Stimulated activated CD8-positive, alpha-beta memory T cell treated with anti-CD3 and anti-CD28 coated beads, Interleukin-2, amount 100 ng/mL, for 48 hours (primary cell): ENCODE results near the gene SMG7.

Experiments
- DNase-seq, 2 donors: peaks; one replicate each; pipeline ENCODE4 v3.0.0-alpha.2; 2020; ENCODE audit warnings: low read depth in 2 of 2

The SMG7 gene

DNA sequence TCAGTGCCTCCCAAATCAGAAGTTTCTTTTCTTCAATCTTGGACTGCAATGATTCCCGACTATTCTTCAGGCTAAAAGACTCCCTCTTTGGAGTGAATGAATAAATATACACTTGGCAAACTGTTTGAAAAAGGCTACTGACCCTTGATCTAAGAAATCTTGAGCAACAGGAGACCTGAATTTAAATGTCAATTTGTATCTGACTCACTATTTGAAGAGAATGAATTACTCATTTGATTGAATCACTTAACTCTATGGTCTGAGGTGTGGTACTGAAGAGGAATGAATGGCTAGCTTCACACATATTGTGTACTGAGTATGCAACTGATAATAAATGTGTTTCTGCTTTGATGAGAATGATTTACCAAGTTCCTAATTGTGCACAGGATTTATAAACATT, 4.6 kb upstream of the SMG7 start:
- DNase-seq, result no peak

DNA sequence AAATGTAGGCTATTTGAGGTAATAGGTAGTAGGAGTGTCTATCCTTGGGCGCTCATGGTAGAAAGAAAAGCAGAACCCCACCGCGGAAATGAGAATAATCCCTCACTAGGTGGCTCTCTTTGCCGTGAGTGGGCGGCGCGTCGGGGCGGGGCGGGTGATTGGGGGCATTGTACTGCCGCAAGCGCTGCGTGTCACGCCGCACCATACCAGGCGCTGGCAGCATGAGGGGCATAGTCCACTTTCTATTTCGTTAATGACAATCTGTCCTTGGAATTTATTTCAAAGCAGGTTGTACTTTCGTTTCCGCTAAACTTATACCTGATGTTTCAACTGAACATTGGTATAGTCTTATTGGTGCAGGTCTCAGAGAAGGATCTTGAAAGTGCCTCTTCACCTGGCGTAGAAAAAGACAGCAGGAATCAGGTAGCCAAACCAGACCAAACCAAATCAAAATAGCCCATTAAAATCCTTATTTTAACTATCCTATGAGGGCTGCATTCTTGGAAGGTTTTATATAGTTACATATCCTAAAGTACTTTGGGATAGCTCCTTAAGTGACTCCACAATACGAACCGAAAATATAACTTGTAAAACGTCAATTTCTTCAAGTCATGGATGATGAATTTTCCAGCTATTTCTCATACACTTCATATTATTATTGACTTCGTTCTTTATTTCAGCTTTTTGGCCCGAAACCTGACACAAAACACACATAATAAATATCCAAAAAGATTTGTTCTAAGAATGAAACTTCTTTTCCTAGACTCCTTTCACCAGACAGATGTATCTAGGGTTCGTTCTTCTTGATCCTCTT, 1.9 kb upstream of the SMG7 start:
- peak; percentile 88 to 89 for DNase-seq

GRCh38 chr1:183470961-183471742, 1.1 kb upstream of the SMG7 start:
- DNase-seq, result peak; percentile 60 to 63

DNA sequence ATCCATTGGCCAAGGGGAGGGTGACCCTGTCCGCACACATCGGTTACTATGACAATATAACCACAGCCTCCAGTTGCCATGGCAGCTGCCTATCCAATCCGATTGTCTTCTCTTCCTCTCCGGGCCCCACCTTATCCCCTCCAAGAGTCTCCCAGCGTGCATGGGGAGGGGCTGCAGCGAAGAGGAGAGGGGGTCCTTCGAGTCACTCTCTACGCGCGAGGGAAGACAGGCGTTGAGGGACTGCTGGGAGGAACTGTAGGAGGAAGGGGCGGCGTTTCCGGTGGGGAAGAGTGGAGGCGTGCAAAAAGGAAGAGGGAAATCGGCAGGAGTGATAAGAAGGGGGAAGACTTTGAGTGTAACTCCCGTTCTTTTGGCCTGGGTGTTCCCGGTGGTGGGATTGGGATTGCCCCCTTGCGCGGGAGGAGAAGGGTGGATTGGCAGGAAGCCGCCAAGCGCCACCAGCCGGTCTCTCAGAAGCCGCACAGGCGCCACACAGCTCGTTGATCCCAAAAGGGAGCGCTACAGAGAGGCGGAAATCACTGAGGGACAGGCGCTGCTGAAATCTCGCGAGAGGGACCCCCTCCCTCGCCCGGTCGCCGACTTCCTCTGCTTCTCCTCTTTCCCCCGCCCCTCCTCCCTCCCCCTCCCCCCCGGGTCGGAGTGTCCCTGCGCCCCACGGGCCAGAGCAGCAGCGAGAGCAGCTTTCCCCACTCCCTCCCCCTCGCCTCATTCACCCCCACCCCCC, 384 bp upstream of the SMG7 start:
- DNase-seq, result peak; percentile 96

- DNase-seq, result no peak
Observed at GRCh38 chr1:183473217-183473536, 878 bp downstream of the SMG7 start.

- no peak for DNase-seq
Observed at GRCh38 chr1:183476081-183476480, 3.8 kb downstream of the SMG7 start.

GRCh38 chr1:183477986-183478781, 5.9 kb downstream of the SMG7 start:
- no peak for DNase-seq

DNA sequence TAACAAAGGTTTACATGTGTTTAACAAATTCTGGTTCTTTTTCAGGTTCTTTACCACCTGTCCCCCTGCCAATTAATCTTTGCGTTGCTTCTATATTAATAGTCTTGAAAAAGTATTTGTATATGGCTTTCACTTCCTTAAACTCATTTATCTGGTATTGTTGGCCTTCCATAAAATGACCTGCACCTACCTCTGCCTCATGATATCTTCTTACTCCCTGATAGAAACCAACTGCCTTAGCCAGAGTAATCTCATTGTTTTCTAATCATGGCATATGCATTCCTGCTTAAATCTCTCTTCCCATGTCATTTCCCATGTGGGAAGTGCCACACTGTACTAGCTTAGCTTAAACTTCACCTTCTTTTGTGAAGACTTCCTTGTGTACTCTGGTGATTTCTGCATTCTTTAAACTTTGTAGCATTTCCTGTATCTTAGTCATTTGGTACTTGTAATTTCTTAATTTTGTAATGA, 8.7 kb downstream of the SMG7 start:
- no peak for DNase-seq

- DNase-seq, result no peak
Observed at GRCh38 chr1:183483224-183483623, 10.9 kb downstream of the SMG7 start.

GRCh38 chr1:183484254-183484653, 12.0 kb downstream of the SMG7 start:
- no peak for DNase-seq

DNA sequence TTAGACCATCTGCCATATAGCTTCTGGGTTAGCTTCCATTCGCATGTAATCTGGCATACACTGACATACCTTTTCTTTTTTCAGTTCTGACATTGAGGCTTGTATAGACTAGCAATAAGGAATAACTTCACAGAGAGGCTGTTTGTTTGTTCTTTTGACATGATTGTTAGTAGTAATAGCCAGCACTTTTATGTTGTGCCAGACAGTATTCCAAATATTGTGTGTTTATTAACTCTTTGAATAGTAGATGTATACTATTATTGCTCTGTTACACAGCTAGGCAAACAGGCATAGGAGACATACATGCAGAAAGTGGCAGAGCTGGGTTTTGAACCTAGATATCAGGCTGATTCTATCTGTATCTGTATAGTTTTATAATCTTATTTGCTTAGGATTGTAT, 12.6 kb downstream of the SMG7 start:
- DNase-seq, result no peak

DNA sequence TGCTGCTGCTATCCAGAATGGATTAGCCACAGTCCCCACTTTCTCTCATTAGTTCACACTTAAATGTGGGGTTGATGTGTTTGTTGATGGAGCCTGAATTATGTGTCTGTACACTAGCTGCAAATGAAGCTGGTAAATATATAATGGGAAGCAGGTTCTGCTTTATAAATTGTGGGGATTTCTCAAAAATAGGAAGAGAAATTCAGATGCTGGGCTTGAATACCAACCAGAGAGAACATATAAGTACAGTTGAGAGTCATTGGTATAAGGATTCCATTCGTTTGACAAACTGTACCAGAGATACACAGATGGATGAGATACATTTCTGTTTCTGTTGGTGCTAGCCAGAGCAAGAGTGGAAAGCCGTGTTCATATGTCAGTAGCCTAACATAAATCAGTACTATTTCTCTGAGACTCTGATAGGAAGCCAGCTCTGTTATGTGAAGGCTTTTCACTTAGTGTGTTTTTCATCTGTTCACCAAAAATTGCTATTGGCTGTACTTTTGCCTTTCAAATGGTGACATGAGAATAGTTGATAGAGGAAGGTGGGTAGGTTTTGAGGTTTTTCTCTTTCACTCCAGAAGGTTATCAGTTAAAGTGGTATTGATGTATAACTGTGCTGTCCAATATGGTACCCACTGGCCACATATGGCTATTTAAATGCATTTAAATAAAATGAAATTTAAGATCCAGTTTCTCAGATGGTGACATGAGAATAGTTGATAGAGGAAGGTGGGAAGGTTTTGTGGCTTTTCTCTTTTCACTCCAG, 15.6 kb downstream of the SMG7 start:
- DNase-seq, result no peak

GRCh38 chr1:183490932-183491331, 18.6 kb downstream of the SMG7 start:
- no peak for DNase-seq

- no peak for DNase-seq
Observed at GRCh38 chr1:183493540-183494245, 21.4 kb downstream of the SMG7 start.

DNA sequence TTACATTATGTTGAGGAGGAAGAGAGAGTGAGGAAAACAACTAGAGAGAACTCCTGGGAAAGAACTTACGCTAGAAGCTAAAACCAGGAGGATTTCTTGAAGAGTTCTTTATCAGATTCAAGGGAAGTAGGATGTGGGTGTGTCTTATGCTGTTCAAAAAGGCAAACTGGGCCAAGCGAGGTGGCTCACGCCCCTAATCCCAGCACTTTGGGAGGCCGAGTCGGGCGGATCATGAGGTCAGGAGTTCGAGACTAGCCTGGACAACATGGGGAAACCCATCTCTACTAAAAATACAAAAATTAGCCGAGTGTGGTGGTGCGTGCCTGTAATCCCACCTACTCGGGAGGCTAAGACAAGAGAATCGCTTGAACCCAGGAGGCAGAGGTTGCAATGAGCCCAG, 23.1 kb downstream of the SMG7 start:
- no peak for DNase-seq

DNA sequence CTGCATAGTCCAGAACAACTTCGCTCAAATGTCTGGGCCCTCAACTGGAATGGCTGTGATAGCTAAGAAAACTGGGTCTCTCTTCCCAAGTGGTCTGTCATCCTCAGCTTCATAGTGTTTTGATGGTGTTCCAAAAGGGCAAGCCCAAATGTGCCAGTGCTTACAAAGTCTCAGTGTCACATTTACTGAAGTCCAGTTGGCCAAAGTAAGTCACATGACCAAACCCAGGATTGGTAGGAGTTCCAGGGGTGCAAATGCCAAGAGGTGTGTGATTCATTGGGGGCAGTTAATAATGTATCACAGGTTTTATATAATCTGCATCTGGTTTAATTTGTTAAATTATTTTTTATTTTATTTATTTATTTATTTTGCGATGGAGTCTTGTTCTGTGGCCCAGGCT, 24.9 kb downstream of the SMG7 start:
- DNase-seq, result no peak

- no peak for DNase-seq
Observed at GRCh38 chr1:183498342-183498991, 26.2 kb downstream of the SMG7 start.

GRCh38 chr1:183505454-183506089, 33.3 kb downstream of the SMG7 start:
- DNase-seq, result no peak

- no peak for DNase-seq
Observed at GRCh38 chr1:183506561-183506960, 34.3 kb downstream of the SMG7 start.
